Thoracic aorta endothelial cell (primary cell): ENCODE measurements around the gene ADA. TPM values are rescaled to one million over a fixed set of nuclear protein-coding genes. Genes with fewer than 3 reads are reported as not detected.

Experiments
- total RNA-seq: library from RNA; depleted of rRNA; stranded (reverse); fragments of >200 nt; gene quantifications from 2 replicates; pipeline ENCODE4 v1.2.3, GENCODE V29; 2012

The ADA gene
- 14.1 and 14.5 TPM in 2 replicates for total RNA-seq

DNA sequence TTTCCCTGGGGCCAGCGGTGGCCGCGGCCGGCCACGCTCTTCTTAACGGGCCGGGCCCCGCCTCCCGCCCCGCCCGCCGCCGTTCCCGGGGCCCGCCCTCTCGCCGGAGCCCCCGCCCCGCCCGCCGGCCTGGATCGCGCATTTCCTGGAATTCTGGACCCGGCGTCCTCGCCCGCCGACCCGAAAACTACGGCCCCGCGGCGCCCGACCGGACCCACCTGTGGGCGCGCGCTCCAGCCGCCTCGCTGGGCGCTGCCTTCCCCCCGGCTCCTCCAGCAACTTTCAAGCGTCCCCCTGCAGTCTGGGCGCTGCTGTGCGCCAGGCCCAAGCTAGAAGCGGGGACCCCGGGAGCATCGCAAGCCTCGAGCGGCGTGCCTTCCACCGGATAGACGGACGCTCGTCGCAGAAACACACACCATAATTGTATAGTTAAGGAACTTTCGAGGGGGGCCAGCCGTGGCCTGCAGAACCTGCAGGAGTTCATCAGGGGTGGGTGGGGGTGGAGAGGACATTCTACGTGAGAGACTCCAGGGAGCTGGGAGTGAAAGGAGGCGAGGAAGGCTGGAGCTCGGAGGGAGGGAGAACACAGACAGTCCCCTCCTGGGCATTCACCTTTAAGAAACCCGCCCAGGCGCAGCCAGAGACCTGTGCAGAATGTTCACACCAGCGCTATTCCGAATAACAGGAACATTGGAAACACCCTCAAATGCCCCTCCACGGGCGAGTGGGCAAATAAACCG lies at the start of gene ADA:
Gene ADA, minus strand, starts transcription at position 16 of the 740 bp plus-strand sequence. CDS start 92 bp downstream, outside the sequence.

DNA sequence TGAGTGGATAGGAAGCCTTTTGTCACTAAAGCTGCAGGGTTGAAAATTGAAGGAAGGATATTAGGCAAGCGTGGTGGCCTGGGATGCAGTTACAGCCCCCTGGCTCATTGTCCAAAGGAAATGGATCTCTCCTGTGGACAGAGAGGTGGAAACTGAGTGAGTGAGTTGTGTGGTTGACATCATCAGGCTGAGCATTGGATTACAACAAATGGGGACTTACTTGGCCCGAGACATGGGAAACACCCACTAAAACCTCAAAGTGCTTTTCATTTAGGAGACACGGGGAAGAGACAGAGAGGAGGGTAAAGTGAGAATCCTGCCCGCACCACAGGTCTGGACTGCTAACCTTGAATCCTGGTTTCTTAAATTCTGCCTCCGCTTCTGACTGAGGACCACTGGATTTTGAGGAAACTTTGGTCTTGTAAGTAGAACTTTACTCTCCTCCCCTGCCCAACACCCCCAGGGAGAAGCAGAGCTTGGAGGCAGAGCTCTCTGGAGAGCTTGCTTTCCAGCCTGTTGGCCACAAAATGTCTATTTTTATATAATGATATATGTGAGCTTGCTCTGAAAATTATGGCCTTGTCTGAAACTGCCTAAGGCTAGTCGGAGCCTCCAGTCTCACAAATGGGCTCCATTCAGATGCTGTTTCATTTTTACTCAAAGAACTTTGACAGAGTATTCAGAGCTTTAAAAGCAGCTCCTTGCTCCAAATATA lies 69.0 kb downstream of the ADA start, which contains the start of gene PKIG:
Gene PKIG, plus strand, starts transcription at position 269 of the 715 bp plus-strand sequence. CDS start 31,978 bp downstream, outside the sequence.

Other genes with a start within 250 kb of the ADA start
- gene TTPAL, start 175.8 kb downstream of the ADA start, total RNA-seq, result 8.1 and 8.8 TPM in 2 replicates
- gene SERINC3, start 129.6 kb downstream of the ADA start, total RNA-seq, result 91.9 and 110 TPM in 2 replicates
- 205 and 244 TPM in 2 replicates for gene PKIG, start 69.1 kb downstream of the ADA start, total RNA-seq
- gene CCN5, start 63.7 kb upstream of the ADA start, total RNA-seq, result 0.13 TPM in 1 of 2 replicates, not detected in the other
- 0.07 TPM in 1 of 2 replicates, not detected in the other for gene KCNK15, start 94.2 kb upstream of the ADA start, total RNA-seq
- gene RIMS4, start 158.8 kb upstream of the ADA start, total RNA-seq, result not detected in 2 replicates
- gene YWHAB, start 234.0 kb upstream of the ADA start, total RNA-seq, result 223 and 244 TPM in 2 replicates